Right ventricle myocardium superior (tissue), 1 donor: ENCODE measurements around the gene CD6. TPM values are rescaled to one million over a fixed set of nuclear protein-coding genes. Genes with fewer than 3 reads are reported as not detected.
A peak's percentile ranks its signal among the peaks of the same experiment; 100 is the strongest.

Experiments used
- ATAC-seq: fragments of 200-7000 bp; cut with Tn5 transposase; one replicate; pipeline ENCODE4 v1.9.1; 2020; ENCODE audit warnings: mild to moderate bottlenecking; ENCODE audit not compliant: poor library complexity
- DNase-seq: peaks from one replicate; pipeline ENCODE4 v3.0.0-alpha.2; 2020
- intact Hi-C: fragments of 100-400 bp; cut with DNase I; formaldehyde crosslinking; loops from one replicate; pipeline ENCODE4 v1.11.2; 2022
- long read RNA-seq: library from polyadenylated mRNA; unstranded; transcript quantifications from one replicate; pipeline ENCODE4 v2.0.0, GENCODE V29; 2021
- total RNA-seq: library from RNA; stranded (reverse); fragmentation: NEBNext Ultra II Directional; extraction: Animal tissue kit (Norgen Biotek cat#: 25700); gene quantifications from one replicate; pipeline ENCODE4 v1.2.1, GENCODE V29; 2021
- donor health status: DM: no; HTN: yes; CAD: no; lungs with severe emphysema.

The CD6 gene, protein sequence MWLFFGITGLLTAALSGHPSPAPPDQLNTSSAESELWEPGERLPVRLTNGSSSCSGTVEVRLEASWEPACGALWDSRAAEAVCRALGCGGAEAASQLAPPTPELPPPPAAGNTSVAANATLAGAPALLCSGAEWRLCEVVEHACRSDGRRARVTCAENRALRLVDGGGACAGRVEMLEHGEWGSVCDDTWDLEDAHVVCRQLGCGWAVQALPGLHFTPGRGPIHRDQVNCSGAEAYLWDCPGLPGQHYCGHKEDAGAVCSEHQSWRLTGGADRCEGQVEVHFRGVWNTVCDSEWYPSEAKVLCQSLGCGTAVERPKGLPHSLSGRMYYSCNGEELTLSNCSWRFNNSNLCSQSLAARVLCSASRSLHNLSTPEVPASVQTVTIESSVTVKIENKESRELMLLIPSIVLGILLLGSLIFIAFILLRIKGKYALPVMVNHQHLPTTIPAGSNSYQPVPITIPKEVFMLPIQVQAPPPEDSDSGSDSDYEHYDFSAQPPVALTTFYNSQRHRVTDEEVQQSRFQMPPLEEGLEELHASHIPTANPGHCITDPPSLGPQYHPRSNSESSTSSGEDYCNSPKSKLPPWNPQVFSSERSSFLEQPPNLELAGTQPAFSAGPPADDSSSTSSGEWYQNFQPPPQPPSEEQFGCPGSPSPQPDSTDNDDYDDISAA
- total RNA-seq = 0.08 TPM
- long read RNA-seq = 0 reads

DNA sequence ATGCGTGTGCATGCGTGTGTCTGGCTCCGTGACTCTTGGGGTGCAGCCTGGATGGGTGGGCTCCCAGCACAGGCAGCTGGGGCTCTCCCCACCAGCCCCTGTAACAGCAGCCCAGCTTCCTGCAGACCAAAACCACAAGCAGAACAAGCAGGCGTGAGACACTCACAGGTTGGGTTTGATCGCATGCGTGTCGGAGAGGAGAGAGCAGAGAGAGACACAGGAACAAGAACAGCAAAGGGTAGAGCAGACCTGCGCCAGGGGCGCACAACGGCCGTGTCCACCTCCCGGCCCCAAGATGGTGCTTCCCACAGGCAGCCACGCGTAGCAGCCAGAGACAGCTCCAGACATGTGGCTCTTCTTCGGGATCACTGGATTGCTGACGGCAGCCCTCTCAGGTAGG is at the start of gene CD6:
CD6 (plus strand) TSS at position 161 of the 400 bp plus-strand sequence; CDS start at position 347, 186 bp downstream.
- intact Hi-C loops = no loop called here
- ATAC-seq = no peak
- no peak for DNase-seq

- ATAC-seq (no peak), DNase-seq (no peak)
- intact Hi-C loops = no loop called here
Observed at GRCh38 chr11:60921777-60922335, 49.6 kb upstream of the CD6 start.

GRCh38 chr11:60922906-60923305 is 48.6 kb upstream of the CD6 start:
- no peak for DNase-seq

GRCh38 chr11:60923326-60923725 is 48.2 kb upstream of the CD6 start:
- intact Hi-C loops = no loop called here
- DNase-seq (no peak), ATAC-seq (no peak)

More at GRCh38 chr11:60922906-60923305, 48.6 kb upstream of the CD6 start:
- intact Hi-C loops = no loop called here
- ATAC-seq = no peak

- intact Hi-C loops = no loop called here
- ATAC-seq (peak; percentile 4), DNase-seq (no peak)
Observed at GRCh38 chr11:60923800-60924109, 47.7 kb upstream of the CD6 start.

DNA sequence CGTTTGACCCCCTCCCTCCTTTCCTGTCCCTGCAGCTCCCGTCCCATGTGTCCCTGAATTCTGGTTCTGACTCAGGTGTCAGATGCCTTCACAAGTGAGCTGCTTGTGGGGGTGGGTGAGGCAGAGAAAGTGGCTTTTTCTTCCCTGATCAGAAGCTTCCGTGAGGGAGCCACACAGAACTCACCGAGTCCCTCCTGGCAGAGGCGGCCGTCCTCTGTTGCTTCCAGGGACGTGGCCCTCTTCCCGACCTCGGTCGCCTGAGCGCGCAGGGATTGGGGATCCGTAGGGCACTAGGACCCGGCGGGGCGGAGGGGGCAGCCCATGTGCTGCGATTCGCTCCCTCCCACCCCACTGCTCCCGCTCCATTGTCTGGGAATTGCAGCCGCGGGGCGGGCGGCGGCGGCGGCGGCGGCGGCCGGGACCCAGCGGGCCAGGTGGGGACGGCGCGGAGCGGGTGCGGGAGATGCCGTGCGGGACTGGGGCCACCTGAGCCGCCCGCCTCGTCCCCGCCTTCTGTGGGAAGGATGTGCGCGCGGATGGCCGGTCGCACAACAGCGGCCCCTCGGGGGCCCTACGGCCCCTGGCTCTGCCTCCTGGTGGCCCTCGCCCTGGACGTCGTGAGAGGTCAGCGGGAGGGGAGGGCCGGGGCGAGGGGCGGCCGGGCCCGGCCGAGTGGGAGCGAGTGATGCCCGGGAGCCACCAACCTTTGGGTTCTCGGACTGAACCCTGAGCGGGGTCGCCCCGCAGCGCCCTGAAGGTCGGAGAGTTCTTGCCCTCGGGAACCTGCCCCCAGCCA is 47.2 kb upstream of the CD6 start, which contains the start of gene TMEM132A:
TMEM132A (plus strand) TSS at position 351 of the 796 bp plus-strand sequence; CDS start at position 525, 174 bp downstream.
- intact Hi-C loops = no loop called here
- peak; percentile 83 for DNase-seq
- ATAC-seq = peak; percentile 84

GRCh38 chr11:60924906-60925853 is 46.3 kb upstream of the CD6 start:
- intact Hi-C loops = no loop called here
- ATAC-seq (no peak), DNase-seq (no peak)

- DNase-seq (no peak), ATAC-seq (no peak)
- intact Hi-C loops = no loop called here
Observed at GRCh38 chr11:60925868-60926267, 45.6 kb upstream of the CD6 start.

DNA sequence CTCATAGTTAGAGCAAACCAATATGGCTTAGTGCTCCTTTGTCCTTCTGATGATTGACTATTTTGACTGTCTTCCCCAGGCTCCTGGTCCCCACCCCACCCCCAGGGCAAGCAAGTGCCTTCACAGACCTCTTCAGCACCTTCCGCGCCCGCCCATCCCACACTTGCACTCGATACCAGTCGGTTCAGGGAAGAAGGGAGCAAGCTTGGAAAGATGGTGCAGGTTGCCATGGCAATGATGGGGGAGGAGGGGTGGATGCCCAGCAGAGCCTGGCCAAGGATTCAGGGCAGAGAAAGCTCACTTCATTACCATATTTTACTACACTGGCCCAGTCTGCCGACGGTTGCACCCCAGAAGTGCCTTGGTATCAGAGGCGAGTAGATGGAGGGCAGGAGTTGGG is 45.0 kb upstream of the CD6 start:
- ATAC-seq (no peak), DNase-seq (no peak)
- intact Hi-C loops = no loop called here

DNA sequence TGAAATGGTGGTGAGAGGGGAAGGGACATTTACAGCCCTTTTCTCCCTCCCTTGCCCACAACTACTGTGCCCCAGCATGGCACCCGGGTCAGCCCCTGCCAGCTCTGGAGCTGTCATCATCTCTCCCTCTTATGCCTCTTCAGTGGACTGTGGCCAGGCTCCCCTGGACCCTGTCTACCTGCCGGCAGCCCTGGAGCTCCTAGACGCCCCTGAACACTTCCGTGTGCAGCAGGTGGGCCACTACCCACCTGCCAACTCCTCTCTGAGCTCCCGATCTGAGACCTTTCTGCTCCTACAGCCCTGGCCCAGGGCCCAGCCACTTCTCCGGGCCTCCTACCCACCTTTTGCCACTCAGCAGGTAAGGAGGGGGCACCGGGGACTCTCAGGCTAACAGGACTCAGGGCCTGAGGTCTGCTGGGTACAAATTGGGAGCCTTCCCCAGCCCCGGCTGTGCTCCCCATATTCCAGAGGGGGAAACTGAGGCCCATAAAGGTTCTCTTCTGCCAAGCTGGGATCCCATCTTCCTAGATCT is 44.4 kb upstream of the CD6 start:
- intact Hi-C loops = no loop called here
- ATAC-seq (no peak), DNase-seq (no peak)

DNA sequence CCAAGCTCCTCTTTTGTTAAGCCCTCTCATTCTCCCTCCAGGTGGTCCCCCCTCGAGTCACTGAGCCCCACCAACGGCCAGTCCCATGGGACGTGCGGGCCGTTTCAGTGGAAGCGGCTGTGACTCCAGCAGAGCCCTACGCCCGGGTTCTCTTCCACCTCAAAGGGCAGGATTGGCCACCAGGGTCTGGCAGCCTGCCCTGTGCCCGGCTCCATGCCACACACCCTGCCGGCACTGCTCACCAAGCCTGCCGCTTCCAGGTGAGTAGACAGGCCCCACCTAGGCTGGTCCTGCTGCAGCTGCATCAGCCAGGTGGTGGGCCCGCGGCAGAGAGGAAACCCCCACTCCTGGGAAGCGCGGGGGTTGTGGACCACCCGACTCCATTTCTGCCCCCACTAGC is 43.9 kb upstream of the CD6 start:
- no peak for DNase-seq
- intact Hi-C loops = no loop called here
- no peak for ATAC-seq

- intact Hi-C loops = no loop called here
- ATAC-seq (no peak), DNase-seq (no peak)
Observed at GRCh38 chr11:60928563-60929001, 42.9 kb upstream of the CD6 start.

DNA sequence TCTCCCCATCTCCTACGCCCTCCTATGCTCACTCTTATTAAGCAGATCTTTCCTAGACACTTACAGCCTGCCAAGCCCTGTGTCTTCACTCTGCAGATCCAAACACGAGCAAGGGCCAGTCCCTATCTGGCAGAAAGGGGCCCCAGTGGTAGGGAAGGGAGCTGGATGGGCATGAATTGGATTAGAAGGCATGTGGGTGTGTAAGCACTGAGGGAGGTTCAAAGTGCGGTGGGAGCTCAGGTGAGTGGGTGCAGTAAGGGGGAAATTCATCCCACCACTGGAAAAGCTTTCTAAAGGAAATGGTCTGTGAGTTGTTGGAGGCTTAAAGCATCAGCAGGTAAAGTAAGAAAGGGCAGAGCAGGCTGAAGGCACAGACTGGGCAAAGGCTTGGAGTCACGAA is 41.7 kb upstream of the CD6 start:
- intact Hi-C loops = no loop called here
- no peak for ATAC-seq
- DNase-seq = no peak

DNA sequence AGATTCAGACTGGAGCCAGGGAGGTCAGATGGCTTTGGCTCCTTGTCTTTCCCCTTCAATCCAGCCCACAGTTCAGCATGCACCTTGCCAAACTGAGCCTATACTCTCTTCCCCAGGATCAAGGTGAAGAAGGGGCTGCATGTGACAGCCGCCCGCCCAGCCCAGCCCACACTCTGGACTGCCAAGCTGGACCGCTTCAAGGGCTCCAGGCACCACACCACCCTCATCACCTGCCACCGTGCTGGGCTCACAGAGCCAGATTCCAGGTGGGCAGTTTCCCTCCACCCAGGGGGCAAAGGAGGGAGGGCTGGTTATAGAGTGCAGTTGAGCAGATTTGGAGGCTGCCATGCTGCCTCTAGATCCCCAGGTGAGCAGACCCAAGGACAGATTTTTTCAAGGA is 41.1 kb upstream of the CD6 start:
- DNase-seq (no peak), ATAC-seq (no peak)
- intact Hi-C loops = no loop called here

GRCh38 chr11:60931917-60932316 is 39.6 kb upstream of the CD6 start:
- ATAC-seq (no peak), DNase-seq (no peak)
- intact Hi-C loops = no loop called here

DNA sequence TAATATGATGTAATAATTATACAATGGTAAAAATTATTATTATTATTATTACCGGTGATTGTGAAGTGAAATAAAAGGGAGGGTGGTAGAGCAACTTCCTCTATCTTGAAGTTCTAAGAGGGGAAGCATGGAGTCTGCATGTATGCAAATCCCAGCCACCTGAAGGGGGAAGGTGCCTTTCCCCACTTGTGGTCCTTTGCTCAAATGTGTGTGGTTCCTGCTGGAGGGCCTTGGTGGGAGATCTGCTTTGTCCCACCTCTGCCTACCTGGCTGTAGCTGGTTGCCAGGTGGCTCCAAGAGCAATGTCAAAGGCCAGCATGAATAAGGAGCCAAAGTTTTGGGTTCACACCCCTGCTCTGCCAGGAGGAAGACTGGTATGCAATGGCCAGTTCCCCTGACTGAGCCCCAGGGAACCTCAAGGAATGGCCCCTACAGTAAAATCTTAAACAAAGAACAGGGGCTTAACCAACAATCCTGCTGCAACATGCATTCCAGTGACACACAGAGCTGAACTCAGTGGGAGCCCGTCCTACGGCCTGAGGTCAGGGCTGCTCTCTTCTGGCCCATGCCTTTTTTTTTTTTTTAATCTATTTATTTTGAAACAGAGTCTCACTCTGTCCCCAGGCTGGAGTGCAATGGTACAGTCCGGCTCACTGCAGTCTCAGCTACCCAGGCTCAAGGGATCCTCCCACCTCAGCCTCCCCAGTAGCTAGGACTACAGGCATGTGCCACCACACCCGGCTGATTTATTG is 38.7 kb upstream of the CD6 start:
- intact Hi-C loops = no loop called here
- no peak for DNase-seq
- ATAC-seq = no peak

- ATAC-seq = no peak
- DNase-seq = no peak
- intact Hi-C loops = no loop called here
Observed at GRCh38 chr11:60933416-60934123, 37.9 kb upstream of the CD6 start.
